Fibroblast of lung (primary cell): ENCODE measurements around the gene SIVA1.

Experiments
- EZH2 ChIP-seq: IDR thresholded peaks from 2 replicates; pipeline ENCODE4 v1.5.1; 2012; ENCODE audit warnings: low read length, control low read depth, mild to moderate bottlenecking; ENCODE audit errors: missing control alignments
- TF ChIP-seq, protein P1 (sequence below), 2 donors: IDR thresholded peaks in 1 of 2; conservative IDR thresholded peaks in 1 of 2; 1 replicate in 1 of 2; 2 replicates in 1 of 2; pipeline ENCODE4 v1.5.1; 2011 to 2012; ENCODE audit warnings: low read length in 2 of 2, control low read depth in 1 of 2, inconsistent platforms in 1 of 2, low read depth in 1 of 2, mild to moderate bottlenecking in 1 of 2

DNA sequence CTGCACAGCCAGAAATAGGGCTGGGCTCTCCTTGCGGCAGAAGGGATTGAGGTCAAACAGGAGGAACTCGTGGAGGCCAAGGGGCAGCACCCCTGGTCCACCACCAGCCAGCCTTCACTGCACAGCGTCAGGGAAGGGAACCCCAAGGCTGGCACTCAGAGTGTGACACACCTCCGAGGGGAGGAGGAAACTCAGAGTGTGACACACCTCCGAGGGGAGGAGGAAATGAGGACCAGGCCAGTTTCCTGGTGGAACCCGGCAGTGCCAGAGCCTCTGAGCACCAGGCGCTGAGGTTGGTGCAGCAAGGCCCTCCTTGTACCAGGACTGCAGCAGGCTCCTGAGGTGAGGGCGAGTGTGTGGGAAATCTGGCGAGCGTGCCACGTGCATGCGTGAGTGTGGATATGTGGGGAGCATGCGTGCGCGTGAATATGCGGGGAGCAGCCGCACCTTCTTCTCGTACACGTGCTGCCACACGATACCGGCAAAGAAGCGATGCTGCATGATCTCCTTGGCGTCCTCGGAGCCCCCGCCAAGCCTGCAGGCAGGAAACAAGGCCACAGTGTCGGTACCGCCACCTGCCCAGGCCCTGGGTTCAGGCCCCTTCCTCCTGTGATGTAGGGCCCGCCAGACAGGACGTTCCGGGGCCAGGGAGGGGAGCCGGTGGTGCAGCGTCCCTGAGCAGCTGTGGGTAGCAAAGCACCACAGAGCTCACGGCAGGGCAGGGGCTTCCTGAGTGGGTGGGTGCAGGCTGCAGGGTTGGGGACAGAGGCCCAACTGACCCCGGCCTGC is 19.2 kb downstream of the SIVA1 start:
- TF ChIP-seq, protein P1, sequence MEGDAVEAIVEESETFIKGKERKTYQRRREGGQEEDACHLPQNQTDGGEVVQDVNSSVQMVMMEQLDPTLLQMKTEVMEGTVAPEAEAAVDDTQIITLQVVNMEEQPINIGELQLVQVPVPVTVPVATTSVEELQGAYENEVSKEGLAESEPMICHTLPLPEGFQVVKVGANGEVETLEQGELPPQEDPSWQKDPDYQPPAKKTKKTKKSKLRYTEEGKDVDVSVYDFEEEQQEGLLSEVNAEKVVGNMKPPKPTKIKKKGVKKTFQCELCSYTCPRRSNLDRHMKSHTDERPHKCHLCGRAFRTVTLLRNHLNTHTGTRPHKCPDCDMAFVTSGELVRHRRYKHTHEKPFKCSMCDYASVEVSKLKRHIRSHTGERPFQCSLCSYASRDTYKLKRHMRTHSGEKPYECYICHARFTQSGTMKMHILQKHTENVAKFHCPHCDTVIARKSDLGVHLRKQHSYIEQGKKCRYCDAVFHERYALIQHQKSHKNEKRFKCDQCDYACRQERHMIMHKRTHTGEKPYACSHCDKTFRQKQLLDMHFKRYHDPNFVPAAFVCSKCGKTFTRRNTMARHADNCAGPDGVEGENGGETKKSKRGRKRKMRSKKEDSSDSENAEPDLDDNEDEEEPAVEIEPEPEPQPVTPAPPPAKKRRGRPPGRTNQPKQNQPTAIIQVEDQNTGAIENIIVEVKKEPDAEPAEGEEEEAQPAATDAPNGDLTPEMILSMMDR (conservative IDR thresholded peaks at IDR 0.05 in 1 of 2, IDR thresholded peaks at IDR 0.05 in 1 of 2; ENCODE audit: low read depth in 1 of 2, low read length in 2 of 2), result no peak
- no peak for TF ChIP-seq EZH2
